Esophagus muscularis mucosa (tissue), 3 donors: ENCODE results near the gene ACD.

Experiments used
- CTCF ChIP-seq, 3 experiments: fragments of 200-600 bp in 2 of 3; fragments of 450-650 bp in 1 of 3; sonication (generic) in 2 of 3; IDR thresholded peaks; one replicate each; pipeline ENCODE4 v1.5.1; 2017 to 2019; ENCODE audit warnings: antibody characterized with exemption in 3 of 3, mild to moderate bottlenecking in 2 of 3, moderate library complexity in 1 of 3
- POLR2A ChIP-seq: fragments of 450-650 bp; IDR thresholded peaks from one replicate; pipeline ENCODE4 v1.6.1; 2017; ENCODE audit warnings: antibody characterized with exemption, moderate library complexity, mild to moderate bottlenecking, low read depth

GRCh38 chr16:67699265-67699664 lies 39.2 kb upstream of the ACD start:
- no peak for TF ChIP-seq POLR2A
- TF ChIP-seq CTCF (IDR thresholded peaks at IDR 0.05), result no peak
